Middle frontal gyrus (tissue), 1 donor: ENCODE results near the gene KIZ.
"Not testable (repeated sequence)": the region's sequence is repeated elsewhere in the genome, so short reads cannot be mapped to it uniquely, and the experiment has no call there.

Source experiments
- DNase-seq: peaks from one replicate; pipeline ENCODE4 v3.0.0-alpha.2; 2015; ENCODE audit warnings: low spot score; ENCODE audit errors: extremely low spot score

Gene KIZ

DNA sequence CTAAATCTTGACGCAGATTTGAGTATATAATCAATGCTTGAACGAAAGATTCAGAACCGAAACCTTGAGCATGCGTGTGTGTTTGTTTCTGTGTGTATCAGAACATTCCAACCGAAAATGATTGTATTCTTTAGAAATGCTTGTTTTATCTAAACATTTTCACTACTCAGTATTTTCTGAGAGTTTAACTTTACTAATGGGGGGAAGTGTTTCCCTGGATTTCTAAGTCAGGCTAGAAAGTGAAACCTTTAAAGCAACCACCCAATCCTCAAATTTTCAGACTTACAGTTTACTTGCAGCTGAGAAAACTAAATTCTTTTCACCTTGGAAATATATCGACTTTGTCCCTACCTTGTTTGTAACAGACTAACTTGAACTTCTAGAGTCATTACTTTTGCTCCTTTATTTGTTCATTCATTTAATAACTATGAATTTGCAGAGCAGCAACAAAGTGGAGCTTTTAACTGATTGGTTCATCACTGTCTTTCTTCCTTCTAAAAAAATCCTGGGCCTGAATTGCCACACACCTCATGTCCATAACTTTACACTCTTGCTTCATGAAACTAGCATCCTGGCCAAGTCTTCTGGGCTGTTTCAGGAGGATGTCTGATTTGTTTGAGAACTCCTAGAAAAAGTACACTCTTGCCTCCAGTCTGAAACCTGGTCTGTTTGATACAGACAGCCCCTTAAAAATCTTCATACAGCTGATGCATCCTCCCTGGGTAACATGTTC, 99.5 kb downstream of the KIZ start:
- DNase-seq: no peak

DNA sequence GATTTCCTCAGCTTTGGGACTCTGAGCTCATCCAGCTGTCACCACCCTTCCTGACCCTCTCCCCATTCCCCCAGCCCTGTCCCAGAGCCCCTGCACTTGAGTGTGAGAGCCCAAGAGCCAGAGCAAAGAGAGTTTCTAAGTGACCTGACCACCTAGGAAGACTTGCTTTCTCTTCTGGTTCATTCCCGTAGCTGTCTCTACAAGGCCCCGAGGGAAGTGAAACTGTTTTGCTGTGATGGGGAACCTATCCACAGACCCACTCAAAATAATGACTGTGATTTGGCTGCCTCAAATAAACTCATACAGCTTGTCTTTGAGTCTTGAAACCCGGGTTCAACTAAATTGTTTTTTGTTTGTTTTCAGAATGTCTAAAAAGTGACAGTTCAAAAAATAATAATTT, 102.6 kb downstream of the KIZ start:
- no peak for DNase-seq

DNA sequence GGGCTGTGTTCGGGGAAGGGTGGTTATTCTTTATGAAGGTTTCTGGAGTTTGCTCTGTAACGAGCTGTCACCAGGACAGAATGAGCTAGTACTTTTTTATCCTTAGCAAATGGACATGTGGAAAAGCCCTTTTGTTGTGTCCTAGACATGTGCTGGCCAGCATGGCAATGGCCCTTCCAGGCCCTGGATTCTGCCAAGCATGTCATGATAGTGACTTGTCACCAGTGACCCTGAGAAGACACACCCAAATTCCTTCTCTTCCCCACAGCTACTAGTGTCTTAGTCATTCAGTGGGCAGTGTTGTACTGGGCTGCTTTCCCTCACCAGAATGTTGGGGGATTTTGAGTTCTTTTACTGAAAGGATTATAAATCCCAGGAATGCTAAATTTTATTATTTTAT, 103.3 kb downstream of the KIZ start:
- no peak for DNase-seq

DNA sequence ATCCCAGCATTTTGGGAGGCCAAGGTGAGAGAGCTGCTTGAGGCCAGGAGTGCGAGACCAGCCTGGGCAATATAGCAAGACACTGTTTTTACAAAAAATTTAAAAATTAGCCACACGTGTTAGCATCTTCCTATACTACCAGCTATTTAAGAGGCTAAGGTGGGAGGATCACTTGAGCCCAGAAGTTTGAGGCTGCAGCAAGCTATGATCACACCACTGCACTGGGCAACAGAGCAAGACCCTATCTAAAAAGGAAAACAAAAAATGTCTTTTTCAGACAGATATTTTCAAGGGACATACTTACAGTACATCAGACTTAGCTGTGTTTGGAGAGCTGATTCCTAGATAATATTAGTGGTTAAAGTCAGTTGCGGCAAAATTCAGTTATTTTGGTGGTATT, 104.3 kb downstream of the KIZ start:
- DNase-seq: no peak

- DNase-seq: no peak
Observed at GRCh38 chr20:21230686-21231085, 104.8 kb downstream of the KIZ start.

- no peak for DNase-seq
Observed at GRCh38 chr20:21232546-21233280, 106.8 kb downstream of the KIZ start.

GRCh38 chr20:21234324-21234723, 108.4 kb downstream of the KIZ start:
- no peak for DNase-seq

DNA sequence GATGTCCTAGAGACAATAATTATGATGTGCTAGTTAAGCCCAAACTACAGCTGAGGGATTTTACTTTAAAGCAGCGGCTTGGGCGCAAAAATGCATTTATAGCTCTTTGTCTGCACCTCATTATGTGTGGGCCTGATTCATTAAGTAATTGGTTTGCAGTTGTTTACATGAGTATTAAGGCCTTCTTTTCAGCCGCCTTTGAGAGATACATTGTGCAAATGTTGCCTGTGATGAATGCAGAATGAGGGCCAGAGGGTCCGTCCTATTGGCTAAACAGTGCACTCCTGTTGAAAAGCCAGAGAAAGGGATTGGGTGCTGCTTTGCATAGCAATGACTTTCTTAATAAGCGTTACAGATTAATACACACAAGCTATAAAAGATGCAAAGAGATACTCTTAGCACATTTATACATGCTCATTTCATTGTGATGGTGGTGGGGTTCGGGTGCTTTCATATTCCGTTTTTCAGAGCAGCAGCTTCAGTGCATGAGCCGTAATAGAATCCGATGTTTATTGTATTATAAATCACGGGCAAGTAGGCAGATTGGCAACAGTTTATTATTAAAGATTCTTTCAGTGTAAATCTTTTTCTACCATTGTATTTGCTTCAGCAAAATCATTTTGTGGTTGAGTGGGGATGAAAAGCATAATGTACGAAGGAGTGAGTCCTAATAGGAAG, 109.1 kb downstream of the KIZ start:
- DNase-seq: peak; percentile 56

DNA sequence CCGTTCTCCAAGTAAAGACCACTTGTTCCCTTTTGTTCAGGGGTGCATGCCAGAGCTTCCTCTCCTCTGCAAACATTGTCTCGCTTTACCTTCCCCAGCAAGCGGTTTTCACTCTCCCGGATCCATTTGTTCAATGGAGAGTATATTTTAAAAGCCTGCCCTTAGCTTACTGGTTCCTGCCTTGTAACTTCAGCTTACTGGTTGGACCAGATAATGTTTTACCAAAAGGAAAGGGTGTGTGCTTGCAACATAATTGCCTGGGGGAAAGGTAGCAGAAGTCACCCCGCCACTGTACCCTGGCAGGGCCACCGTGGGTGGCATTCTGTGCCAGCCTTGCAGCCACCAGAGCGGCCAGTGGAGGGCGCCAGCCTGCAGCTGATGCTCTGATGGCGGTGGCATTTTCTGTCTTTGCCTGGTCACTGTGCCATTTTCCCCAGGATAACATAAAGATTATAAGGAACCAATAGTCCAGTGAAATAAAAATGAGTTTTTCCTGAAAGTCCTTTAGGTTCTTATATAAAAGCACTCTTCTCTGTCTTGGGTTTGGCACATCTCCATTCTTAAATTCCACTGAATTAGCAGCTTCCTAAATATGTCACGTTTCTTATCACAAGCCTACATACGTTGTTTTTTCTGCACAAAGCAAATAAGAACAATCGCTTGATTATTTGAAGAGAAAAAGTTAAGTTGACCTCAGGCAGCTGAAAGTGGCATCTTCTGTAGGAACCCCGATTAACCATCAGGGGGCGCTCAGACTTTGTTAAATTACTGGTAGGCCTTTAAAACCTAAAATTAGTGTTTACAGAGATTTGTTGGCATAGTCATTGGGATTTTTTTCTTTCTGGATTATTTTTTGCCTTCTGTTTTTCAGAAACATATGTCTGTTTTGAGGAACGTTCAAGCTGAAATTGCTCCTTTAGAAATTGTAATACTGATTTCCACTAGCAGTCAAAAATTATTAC, 109.9 kb downstream of the KIZ start:
- peak; percentile 68 for DNase-seq

GRCh38 chr20:21237956-21238799, 112.3 kb downstream of the KIZ start:
- DNase-seq: no peak

DNA sequence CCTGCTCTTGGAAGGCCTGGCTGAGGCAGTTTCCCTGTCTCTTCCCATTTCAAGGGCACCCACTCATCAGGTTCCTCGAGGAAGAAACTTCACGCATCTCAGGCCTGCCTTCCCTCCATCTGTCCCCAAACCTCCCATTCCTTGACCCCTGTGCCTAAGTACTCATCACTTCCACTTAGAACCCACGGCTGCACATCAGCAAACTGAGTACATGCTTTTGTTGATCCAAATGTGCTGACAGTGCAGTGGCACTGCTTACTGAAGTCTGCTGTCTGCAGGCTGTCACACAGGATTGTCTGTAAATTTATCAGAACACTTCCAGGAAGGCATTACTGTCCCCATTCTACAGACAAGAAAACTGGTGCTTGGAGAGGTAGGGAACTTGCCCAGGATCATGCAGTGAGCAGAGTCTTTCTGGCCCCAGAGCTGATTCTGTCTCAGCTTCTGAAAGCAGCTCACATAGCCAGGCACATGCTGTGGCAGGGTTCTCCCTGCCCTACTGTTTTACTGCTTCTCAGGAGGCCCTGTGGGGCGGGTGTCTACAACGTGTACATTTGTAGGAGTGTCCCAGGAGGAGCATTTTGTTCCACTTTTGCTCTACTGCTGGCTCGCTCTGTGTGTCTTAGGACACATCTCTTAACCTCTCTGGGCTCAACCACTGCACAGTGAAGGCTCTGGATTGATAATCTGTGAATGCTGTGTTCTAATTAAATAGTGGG, 113.1 kb downstream of the KIZ start:
- DNase-seq: no peak

GRCh38 chr20:21240394-21240793, 114.5 kb downstream of the KIZ start:
- no peak for DNase-seq

GRCh38 chr20:21241406-21241805, 115.5 kb downstream of the KIZ start:
- no peak for DNase-seq

DNA sequence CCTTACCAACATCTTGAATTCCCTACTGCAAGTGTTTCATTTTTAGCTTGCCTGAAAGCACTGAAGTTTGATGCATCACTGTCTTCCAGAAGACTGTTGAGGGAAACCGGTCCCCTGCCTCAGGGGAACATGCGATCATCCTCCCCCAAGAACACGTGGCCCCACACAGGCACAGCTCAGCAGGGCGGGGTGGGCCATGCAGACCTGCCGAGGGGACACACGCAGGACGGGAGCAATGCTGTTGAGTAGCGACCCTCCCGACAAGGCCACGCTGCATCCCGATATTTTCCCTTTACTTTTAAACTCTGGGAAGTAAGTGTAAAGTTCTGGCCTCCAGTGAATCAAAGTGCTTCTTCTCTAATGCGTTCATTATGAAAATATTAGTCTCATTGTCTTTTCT, 117.9 kb downstream of the KIZ start:
- DNase-seq: no peak

- no peak for DNase-seq
Observed at GRCh38 chr20:21244808-21245207, 118.9 kb downstream of the KIZ start.

GRCh38 chr20:21246161-21246560, 120.3 kb downstream of the KIZ start:
- no peak for DNase-seq

GRCh38 chr20:21247603-21248095, 121.8 kb downstream of the KIZ start:
- DNase-seq: not testable (repeated sequence)

- DNase-seq: no peak
Observed at GRCh38 chr20:21251278-21251677, 125.4 kb downstream of the KIZ start.

DNA sequence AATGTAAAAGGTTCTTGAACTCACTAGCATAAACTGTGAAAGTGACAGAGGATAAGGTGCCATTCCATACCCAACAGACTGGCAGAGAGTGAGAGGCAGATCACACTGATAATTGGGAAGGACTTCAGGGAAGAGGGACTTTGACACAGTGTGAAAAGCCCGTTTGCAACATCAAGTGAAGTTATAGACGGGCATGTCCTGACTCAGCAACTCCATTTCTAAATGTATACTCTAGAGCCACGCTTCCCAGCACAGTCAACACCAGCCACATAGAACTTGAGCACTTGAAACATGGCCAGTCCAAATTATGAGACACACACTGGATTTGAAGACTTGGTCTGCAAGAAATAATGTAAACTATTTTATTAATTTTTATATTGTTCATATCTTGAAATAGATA, 131.3 kb downstream of the KIZ start:
- DNase-seq: no peak

GRCh38 chr20:21258411-21258810, 132.5 kb downstream of the KIZ start:
- no peak for DNase-seq
